WI38 (cell line): ENCODE results near the gene PKD1L1.

Source experiments
- H3K4me3 ChIP-seq: 2 replicates; pipeline ENCODE4 v1.5.1; 2011; ENCODE audit warnings: low read depth, mild to moderate bottlenecking, control low read depth, low read length
- CTCF ChIP-seq: IDR thresholded peaks from 2 replicates; pipeline ENCODE4 v1.5.1; 2012; ENCODE audit warnings: low read depth, mild to moderate bottlenecking, control low read depth, low read length

Gene PKD1L1

GRCh38 chr7:47875998-47876744 is 72.1 kb downstream of the PKD1L1 start:
- TF ChIP-seq CTCF: no peak
- no peak overlapping the region for H3K4me3 ChIP-seq

- TF ChIP-seq CTCF: no peak
- H3K4me3 ChIP-seq: no peak overlapping the region
Observed at GRCh38 chr7:47875406-47875805, 72.9 kb downstream of the PKD1L1 start.

- no peak overlapping the region for H3K4me3 ChIP-seq
- TF ChIP-seq CTCF: no peak
Observed at GRCh38 chr7:47873762-47874161, 74.5 kb downstream of the PKD1L1 start.

- TF ChIP-seq CTCF: no peak
- H3K4me3 ChIP-seq: no peak overlapping the region
Observed at GRCh38 chr7:47867286-47867685, 81.0 kb downstream of the PKD1L1 start.

- no peak for TF ChIP-seq CTCF
- no peak overlapping the region for H3K4me3 ChIP-seq
Observed at GRCh38 chr7:47866120-47866519, 82.1 kb downstream of the PKD1L1 start.

GRCh38 chr7:47852330-47853245 is 95.7 kb downstream of the PKD1L1 start:
- no peak for TF ChIP-seq CTCF
- no peak overlapping the region for H3K4me3 ChIP-seq

- no peak for TF ChIP-seq CTCF
- no peak overlapping the region for H3K4me3 ChIP-seq
Observed at GRCh38 chr7:47847207-47847606, 101.1 kb downstream of the PKD1L1 start.
